Mesenchymal stem cell (in vitro differentiated cells and primary cell): ENCODE results near the gene GPATCH8.

Experiments used
- DNase-seq: peaks from one replicate; pipeline ENCODE4 v3.0.0-alpha.2; 2013
- H2AFZ ChIP-seq: one replicate; pipeline ENCODE4 v1.6.1; 2013; ENCODE audit warnings: low read depth, mild to moderate bottlenecking, control low read depth, inconsistent platforms, low read length, moderate library complexity
- H2AK5ac ChIP-seq: 2 replicates; pipeline ENCODE4 v1.6.1; 2013; ENCODE audit warnings: low read length, moderate library complexity, mild to moderate bottlenecking, inconsistent platforms; ENCODE audit not compliant: severe bottlenecking
- H2BK120ac ChIP-seq: one replicate; pipeline ENCODE4 v1.6.1; 2013; ENCODE audit warnings: low read depth, mild to moderate bottlenecking, inconsistent platforms, low read length, moderate library complexity
- H2BK12ac ChIP-seq, 2 experiments: one replicate each; pipeline ENCODE4 v1.6.1; 2013; ENCODE audit warnings: inconsistent platforms in 2 of 2, low read length in 2 of 2, mild to moderate bottlenecking in 2 of 2, moderate library complexity in 2 of 2, control low read depth in 1 of 2
- H2BK15ac ChIP-seq: one replicate; pipeline ENCODE4 v1.6.1; 2013; ENCODE audit warnings: mild to moderate bottlenecking, low read depth, inconsistent platforms; ENCODE audit not compliant: poor library complexity, severe bottlenecking
- H2BK5ac ChIP-seq: 2 replicates; pipeline ENCODE4 v1.6.1; 2013; ENCODE audit warnings: low read depth, mild to moderate bottlenecking, low read length, control low read depth, inconsistent platforms; ENCODE audit not compliant: poor library complexity, severe bottlenecking
- H3K14ac ChIP-seq, 2 experiments: one replicate each; pipeline ENCODE4 v1.6.1; 2013; ENCODE audit warnings: inconsistent platforms in 2 of 2, low read length in 2 of 2, control low read depth in 1 of 2, mild to moderate bottlenecking in 1 of 2, moderate library complexity in 1 of 2
- H3K18ac ChIP-seq, 2 experiments: one replicate each; pipeline ENCODE4 v1.6.1; 2013; ENCODE audit warnings: inconsistent platforms in 2 of 2, low read length in 2 of 2, control low read depth in 1 of 2, low read depth in 1 of 2, mild to moderate bottlenecking in 1 of 2
- H3K23ac ChIP-seq, 2 experiments: one replicate each; pipeline ENCODE4 v1.6.1; 2013; ENCODE audit warnings: inconsistent platforms in 2 of 2, low read length in 2 of 2, mild to moderate bottlenecking in 2 of 2, moderate library complexity in 2 of 2, control low read depth in 1 of 2
- H3K27ac ChIP-seq: 2 replicates; pipeline ENCODE4 v1.5.1; 2013; ENCODE audit warnings: mild to moderate bottlenecking, moderate library complexity, low read length, control low read depth, inconsistent platforms; ENCODE audit not compliant: poor library complexity, severe bottlenecking
- H3K27me3 ChIP-seq, 2 experiments: 2 replicates each; pipeline versions ENCODE4 v1.6.1 to v1.7.0; 2013; ENCODE audit warnings: low read length in 2 of 2, mild to moderate bottlenecking in 2 of 2, moderate library complexity in 2 of 2, control low read depth in 1 of 2, inconsistent platforms in 1 of 2; ENCODE audit not compliant: control insufficient read depth in 1 of 2, insufficient read depth in 1 of 2
- H3K36me3 ChIP-seq, 2 experiments: 2 replicates each; pipeline versions ENCODE4 v1.6.1 to v1.7.0; 2013; ENCODE audit warnings: low read length in 2 of 2, control low read depth in 1 of 2, inconsistent platforms in 1 of 2, low read depth in 1 of 2, mild to moderate bottlenecking in 1 of 2; ENCODE audit not compliant: insufficient read depth in 2 of 2, control insufficient read depth in 1 of 2
- H3K4ac ChIP-seq, 2 experiments: one replicate each; pipeline ENCODE4 v1.6.1; 2013; ENCODE audit warnings: inconsistent platforms in 2 of 2, low read length in 2 of 2, mild to moderate bottlenecking in 2 of 2, moderate library complexity in 2 of 2, control low read depth in 1 of 2, low read depth in 1 of 2
- H3K4me1 ChIP-seq: 2 replicates; pipeline ENCODE4 v1.6.1; 2013; ENCODE audit warnings: low read depth, low read length, control low read depth; ENCODE audit not compliant: control insufficient read depth, insufficient read depth
- H3K4me2 ChIP-seq: 2 replicates; pipeline ENCODE4 v1.6.1; 2013; ENCODE audit warnings: low read length, mild to moderate bottlenecking, inconsistent platforms; ENCODE audit not compliant: poor library complexity, severe bottlenecking
- H3K4me3 ChIP-seq, 2 experiments: 2 replicates each; pipeline versions ENCODE4 v1.5.1 to v1.7.0; 2013; ENCODE audit warnings: low read length in 2 of 2, mild to moderate bottlenecking in 2 of 2, control low read depth in 1 of 2, low read depth in 1 of 2; ENCODE audit not compliant: insufficient read depth in 1 of 2
- H3K79me1 ChIP-seq: replicated peaks from 2 replicates; pipeline ENCODE4 v1.6.1; 2013; ENCODE audit warnings: mild to moderate bottlenecking, control low read depth, low read length, inconsistent platforms; ENCODE audit not compliant: poor library complexity, severe bottlenecking
- H3K9ac ChIP-seq: 2 replicates; pipeline ENCODE4 v1.7.0; 2013; ENCODE audit warnings: mild to moderate bottlenecking, low read length, moderate library complexity
- H3K9me3 ChIP-seq: 2 replicates; pipeline ENCODE4 v1.7.0; 2013; ENCODE audit warnings: mild to moderate bottlenecking, low read length; ENCODE audit not compliant: control insufficient read depth
- H4K8ac ChIP-seq: one replicate; pipeline ENCODE4 v1.6.1; 2013; ENCODE audit warnings: inconsistent platforms, mild to moderate bottlenecking, low read length, moderate library complexity
- H4K91ac ChIP-seq: one replicate; pipeline ENCODE4 v1.6.1; 2013; ENCODE audit warnings: mild to moderate bottlenecking, low read length, inconsistent platforms
- WGBS: methylation state at CpG from one replicate; pipeline ENCODE4 v1.1.7; 2013; ENCODE audit warnings: mixed read lengths; 5-methylcytosine and 5-hydroxymethylcytosine counted together

Gene GPATCH8

DNA sequence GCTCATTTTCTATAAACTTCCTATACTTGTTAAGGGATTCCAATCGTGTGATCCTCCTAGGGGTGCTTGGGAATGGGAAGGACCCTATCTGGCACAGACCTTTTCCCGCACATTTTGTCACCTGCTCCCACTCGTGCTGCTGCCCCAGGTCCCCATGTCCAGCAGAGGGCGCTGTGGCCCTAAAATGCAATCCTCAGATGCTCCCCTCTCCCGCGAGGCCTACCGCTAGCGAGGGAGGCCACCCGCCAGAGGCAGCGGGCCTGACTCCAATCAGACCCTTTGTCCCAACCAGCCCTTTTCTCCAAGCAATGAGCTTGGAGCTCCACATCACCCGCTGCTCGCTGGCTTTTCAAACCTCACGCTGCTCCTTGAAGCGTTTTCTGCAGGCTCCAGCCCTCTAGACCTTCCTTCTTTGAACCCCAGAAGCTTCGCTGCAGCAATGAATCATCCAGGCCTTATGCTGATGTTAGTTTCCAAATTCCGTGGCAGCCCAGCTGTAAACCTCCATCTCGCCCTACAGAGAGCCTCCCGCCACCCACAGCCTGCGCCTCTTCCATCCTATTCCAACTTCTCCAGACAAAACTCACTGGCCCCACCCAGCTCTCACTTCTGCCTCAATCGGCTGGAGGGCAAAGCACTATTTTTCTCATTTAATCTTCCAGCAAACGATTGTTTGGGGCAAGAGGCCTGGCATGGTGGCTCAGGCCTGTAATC lies 30.5 kb upstream of the GPATCH8 start:
- peak overlapping the region; percentile 83 for H2BK5ac ChIP-seq
- peak overlapping the region; percentile 74 for H2BK120ac ChIP-seq
- H3K4me1 ChIP-seq: peaks cover 22% of the 10 kb centered on the region
- peak overlapping the region; percentile 79 for H3K9ac ChIP-seq
- peak overlapping the region; percentile 41 for H3K4me2 ChIP-seq
- H3K36me3 ChIP-seq: no peaks in the 10 kb centered on the region
- peaks cover 0 to 10% of the 10 kb centered on the region in 2 experiments for H3K27me3 ChIP-seq
- H3K4me3 ChIP-seq: peak overlapping the region in 1 of 2 experiments; percentile 58
- WGBS: 10% methylated on average over 21 of the region's 21 CpGs
- peak; percentile 88 for DNase-seq
- H2BK12ac ChIP-seq: peak overlapping the region; percentile 86 to 91
- peak overlapping the region; percentile 54 for H2AFZ ChIP-seq
- no peak overlapping the region for H3K14ac ChIP-seq
- peak overlapping the region; percentile 90 for H2AK5ac ChIP-seq
- H3K27ac ChIP-seq: peak overlapping the region; percentile 96
- peak overlapping the region; percentile 85 to 92 for H3K18ac ChIP-seq
- H3K9me3 ChIP-seq: no peaks in the 10 kb centered on the region
- peak overlapping the region; percentile 89 to 90 for H3K4ac ChIP-seq
- peak overlapping the region; percentile 91 for H4K8ac ChIP-seq
- H3K79me1 ChIP-seq: peaks cover 9% of the 10 kb centered on the region
- H2BK15ac ChIP-seq: peak overlapping the region; percentile 94
- peak overlapping the region in 1 of 2 experiments; percentile 63 for H3K23ac ChIP-seq
- H4K91ac ChIP-seq: peak overlapping the region; percentile 57

DNA sequence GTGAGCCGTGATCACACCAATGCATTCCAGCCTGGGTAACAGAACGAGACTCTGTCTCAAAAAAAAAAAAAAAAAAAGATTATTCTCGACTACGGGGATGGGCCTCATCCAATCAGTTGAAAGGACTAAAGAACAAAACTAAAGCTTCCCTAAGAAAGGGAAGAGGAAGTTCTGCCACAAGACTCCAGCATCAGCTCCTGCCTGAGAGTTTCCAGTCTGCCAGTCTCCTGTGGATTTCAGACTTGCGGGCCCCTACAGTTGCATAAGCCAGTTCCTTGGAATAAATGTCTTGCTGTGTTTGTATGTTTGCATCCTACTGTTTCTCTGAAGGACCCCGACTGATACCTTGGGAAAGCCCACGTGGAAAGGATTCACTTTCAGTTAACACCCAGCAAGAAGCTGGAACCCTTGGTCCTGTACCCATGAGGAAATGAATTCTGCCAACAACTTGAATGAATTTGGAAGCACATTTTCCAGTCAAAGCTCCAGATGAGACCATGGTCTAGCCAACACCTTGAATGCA lies 27.8 kb upstream of the GPATCH8 start:
- peaks cover 5% of the 10 kb centered on the region for H3K79me1 ChIP-seq
- no peak overlapping the region for H2BK120ac ChIP-seq
- no peak overlapping the region for H4K8ac ChIP-seq
- H3K4me1 ChIP-seq: peaks cover 13% of the 10 kb centered on the region
- H2BK15ac ChIP-seq: no peak overlapping the region
- no peaks in the 10 kb centered on the region for H3K36me3 ChIP-seq
- no peak overlapping the region for H2BK12ac ChIP-seq
- DNase-seq: no peak
- H3K18ac ChIP-seq: no peak overlapping the region
- no peak overlapping the region for H3K4me2 ChIP-seq
- H3K23ac ChIP-seq: no peak overlapping the region
- 83% methylated on average over 7 of the region's 7 CpGs for WGBS
- no peak overlapping the region for H3K4ac ChIP-seq
- H3K9ac ChIP-seq: no peak overlapping the region
- no peak overlapping the region for H3K14ac ChIP-seq
- no peak overlapping the region for H4K91ac ChIP-seq
- H3K27ac ChIP-seq: no peak overlapping the region
- H2BK5ac ChIP-seq: no peak overlapping the region
- no peak overlapping the region for H2AFZ ChIP-seq
- H3K27me3 ChIP-seq: peaks cover 0 to 10% of the 10 kb centered on the region in 2 experiments
- H3K4me3 ChIP-seq: no peak overlapping the region
- peaks cover 4% of the 10 kb centered on the region for H3K9me3 ChIP-seq
- no peak overlapping the region for H2AK5ac ChIP-seq

DNA sequence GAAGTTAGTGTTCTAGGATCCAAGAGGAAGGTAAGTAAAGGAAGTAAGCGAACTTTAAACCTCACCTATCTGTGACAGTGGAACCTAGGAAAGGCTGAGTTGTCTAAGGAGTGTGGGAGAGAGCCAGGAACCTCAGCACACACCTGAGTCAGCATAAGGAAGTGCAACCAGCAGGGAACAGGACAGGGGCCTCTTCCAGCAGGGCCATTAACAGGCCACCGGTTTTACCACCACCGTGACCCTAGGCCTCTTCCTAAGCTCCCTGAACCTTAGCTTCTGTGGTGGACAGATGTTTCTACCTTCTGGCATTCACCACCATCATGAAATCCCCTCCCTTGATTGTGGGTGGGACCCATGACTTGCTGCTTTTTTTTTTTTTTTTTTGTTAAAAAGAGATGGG lies 26.7 kb upstream of the GPATCH8 start:
- H2AFZ ChIP-seq: no peak overlapping the region
- no peak overlapping the region for H2BK15ac ChIP-seq
- H3K9me3 ChIP-seq: peaks cover 4% of the 10 kb centered on the region
- H3K4me1 ChIP-seq: peaks cover 10% of the 10 kb centered on the region
- H3K79me1 ChIP-seq: peaks cover 5% of the 10 kb centered on the region
- H3K4me3 ChIP-seq: no peak overlapping the region
- no peak overlapping the region for H2AK5ac ChIP-seq
- no peak overlapping the region for H3K9ac ChIP-seq
- H4K8ac ChIP-seq: no peak overlapping the region
- no peak overlapping the region for H4K91ac ChIP-seq
- H3K4me2 ChIP-seq: no peak overlapping the region
- H3K27me3 ChIP-seq: peaks cover 0 to 10% of the 10 kb centered on the region in 2 experiments
- H2BK12ac ChIP-seq: no peak overlapping the region
- H3K18ac ChIP-seq: no peak overlapping the region
- no peak for DNase-seq
- H3K27ac ChIP-seq: no peak overlapping the region
- H2BK120ac ChIP-seq: no peak overlapping the region
- H3K4ac ChIP-seq: no peak overlapping the region
- no peaks in the 10 kb centered on the region for H3K36me3 ChIP-seq
- no peak overlapping the region for H2BK5ac ChIP-seq
- WGBS: 96% methylated on average over 3 of the region's 3 CpGs
- no peak overlapping the region for H3K14ac ChIP-seq
- no peak overlapping the region for H3K23ac ChIP-seq

DNA sequence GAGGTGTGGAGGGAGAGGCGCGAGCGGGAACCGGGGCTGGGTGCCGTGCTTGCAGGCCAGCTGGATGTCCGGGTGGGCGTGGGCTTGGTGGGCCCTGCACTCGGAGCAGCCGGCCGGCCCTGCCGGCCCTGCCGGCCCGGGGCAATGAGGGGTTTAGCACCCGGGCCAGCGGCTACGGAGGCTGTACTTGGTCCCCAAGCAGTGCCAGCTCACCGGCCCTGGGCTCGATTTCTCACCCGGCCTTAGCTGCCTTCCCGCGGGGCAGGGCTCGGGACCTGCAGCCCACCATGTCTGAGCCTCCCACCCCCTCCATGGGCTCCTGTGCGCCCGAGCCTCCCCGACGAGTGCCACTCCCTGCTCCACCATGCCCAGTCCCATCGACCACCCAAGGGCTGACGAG lies 24.7 kb upstream of the GPATCH8 start:
- H4K91ac ChIP-seq: no peak overlapping the region
- no peak overlapping the region for H2AK5ac ChIP-seq
- H3K27me3 ChIP-seq: peaks cover 0 to 10% of the 10 kb centered on the region in 2 experiments
- H3K9me3 ChIP-seq: peaks cover 4% of the 10 kb centered on the region
- H3K9ac ChIP-seq: no peak overlapping the region
- no peak overlapping the region for H3K23ac ChIP-seq
- H2BK15ac ChIP-seq: no peak overlapping the region
- H3K4me2 ChIP-seq: no peak overlapping the region
- H2BK12ac ChIP-seq: no peak overlapping the region
- H2AFZ ChIP-seq: no peak overlapping the region
- H3K18ac ChIP-seq: no peak overlapping the region
- no peak overlapping the region for H3K4me3 ChIP-seq
- H3K14ac ChIP-seq: no peak overlapping the region
- peaks cover 3% of the 10 kb centered on the region for H3K79me1 ChIP-seq
- no peaks in the 10 kb centered on the region for H3K36me3 ChIP-seq
- H2BK120ac ChIP-seq: no peak overlapping the region
- peaks cover 3% of the 10 kb centered on the region for H3K4me1 ChIP-seq
- H2BK5ac ChIP-seq: no peak overlapping the region
- WGBS: 98% methylated on average over 28 of the region's 28 CpGs
- no peak overlapping the region for H3K4ac ChIP-seq
- no peak overlapping the region for H3K27ac ChIP-seq
- no peak for DNase-seq
- no peak overlapping the region for H4K8ac ChIP-seq
